NCI-H82 treated with DMSO at 0.1 percent for 48 hours (cell line): ENCODE results near the gene CDC37.
"Not testable (repeated sequence)": the region's sequence is repeated elsewhere in the genome, so short reads cannot be mapped to it uniquely, and the experiment has no call there.

Experiments
- DNase-seq: peaks from one replicate; lab custom pipeline; 2025; ENCODE audit not compliant: unreplicated experiment; lab: John Stamatoyannopoulos, UW

Gene CDC37

GRCh38 chr19:10395917-10396316 is 7.4 kb downstream of the CDC37 start:
- no peak for DNase-seq

GRCh38 chr19:10395436-10395835 is 7.9 kb downstream of the CDC37 start:
- no peak for DNase-seq

GRCh38 chr19:10395003-10395402 is 8.3 kb downstream of the CDC37 start:
- no peak for DNase-seq

- no peak for DNase-seq
Measured at GRCh38 chr19:10393137-10393536, 10.2 kb downstream of the CDC37 start.

GRCh38 chr19:10392120-10392519 is 11.2 kb downstream of the CDC37 start:
- no peak for DNase-seq

- peak; percentile 18 for DNase-seq
Measured at GRCh38 chr19:10390652-10391286, 12.6 kb downstream of the CDC37 start.

DNA sequence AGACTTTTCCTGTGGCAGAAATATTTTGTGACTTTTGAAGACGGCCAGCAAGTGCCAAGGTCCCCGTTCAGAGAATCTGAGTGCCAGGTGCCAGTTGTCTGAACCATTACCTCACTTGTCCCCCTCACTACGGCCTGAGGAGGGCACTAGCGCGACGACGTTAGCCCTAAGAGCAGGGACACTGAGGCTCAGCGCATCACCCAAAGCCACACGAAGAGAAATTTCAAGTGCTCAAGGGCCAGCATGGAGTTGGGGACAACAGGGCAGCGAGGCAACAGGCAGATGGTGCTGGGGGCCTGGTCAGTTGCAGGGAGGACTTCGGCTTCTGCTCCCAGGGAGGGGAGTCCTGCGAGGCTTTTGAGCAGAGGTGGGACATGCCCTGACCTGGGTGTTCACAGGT is 13.5 kb downstream of the CDC37 start:
- no peak for DNase-seq

DNA sequence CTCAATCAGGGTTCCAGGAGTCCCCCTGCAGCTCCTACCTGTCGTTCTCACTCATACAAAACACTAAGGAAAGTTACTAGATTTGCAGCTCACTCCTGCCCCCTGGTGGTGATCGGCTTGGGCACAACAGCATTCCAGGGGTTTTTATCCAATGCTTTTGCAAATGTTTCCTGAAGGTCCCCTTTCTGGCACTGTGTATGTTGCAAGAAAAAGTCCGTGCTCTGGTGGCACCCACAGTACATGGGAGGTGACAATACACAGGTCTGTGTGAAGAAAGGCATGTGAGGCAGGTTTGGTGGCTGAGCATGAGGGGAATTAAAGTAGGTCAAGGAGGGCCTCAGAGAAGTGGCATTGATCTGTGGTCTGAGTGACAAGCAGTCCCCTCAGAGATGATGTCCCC is 14.4 kb downstream of the CDC37 start:
- peak; percentile 59 for DNase-seq

GRCh38 chr19:10384580-10384979 is 18.8 kb downstream of the CDC37 start:
- no peak for DNase-seq

GRCh38 chr19:10383223-10383499 is 20.2 kb downstream of the CDC37 start:
- not testable (repeated sequence) for DNase-seq

DNA sequence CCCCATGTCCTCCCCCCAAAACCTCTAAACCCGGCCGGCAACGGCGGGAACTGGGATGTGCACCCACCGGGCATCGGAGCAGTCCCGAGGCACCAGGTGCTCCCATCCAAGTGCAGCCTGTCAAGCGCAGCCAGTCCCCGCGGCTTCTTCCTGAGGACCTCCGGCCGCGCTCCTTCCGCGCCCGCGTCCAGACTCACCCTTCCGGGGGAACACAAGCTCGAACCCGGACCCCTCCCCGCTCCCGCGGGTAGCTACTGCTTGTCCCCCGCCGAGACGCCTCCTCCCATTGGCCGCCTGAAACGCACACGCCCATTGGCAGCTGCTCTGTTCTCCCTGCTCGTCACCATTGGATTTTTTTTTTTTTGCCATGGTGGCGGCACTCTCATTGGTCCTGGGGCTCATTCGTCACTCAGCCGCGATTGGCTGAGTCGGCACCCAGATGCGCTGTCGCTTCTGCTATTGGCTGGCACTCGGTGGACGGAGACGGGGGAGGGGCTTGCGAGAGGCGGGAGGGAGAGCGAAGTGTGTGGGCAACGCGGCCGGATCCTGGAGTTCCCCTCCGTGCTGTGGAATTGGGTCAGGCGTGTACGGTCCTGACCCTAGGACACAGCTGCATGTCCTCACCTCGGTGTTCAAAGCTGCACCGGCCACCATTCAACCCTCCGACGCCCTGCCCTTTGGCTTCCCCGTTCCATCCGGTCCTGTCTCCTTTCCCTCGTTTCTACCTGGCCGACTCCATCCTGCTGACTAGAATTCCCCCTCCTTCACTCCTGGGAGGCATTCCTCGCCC is 22.8 kb downstream of the CDC37 start, which contains the start of gene TYK2:
TSS of gene TYK2 (minus strand) at position 260 of the 790 bp plus-strand sequence. CDS start 2,166 bp downstream, outside the sequence.
- DNase-seq = peak; percentile 92

- no peak for DNase-seq
Measured at GRCh38 chr19:10379880-10380312, 23.4 kb downstream of the CDC37 start.

DNA sequence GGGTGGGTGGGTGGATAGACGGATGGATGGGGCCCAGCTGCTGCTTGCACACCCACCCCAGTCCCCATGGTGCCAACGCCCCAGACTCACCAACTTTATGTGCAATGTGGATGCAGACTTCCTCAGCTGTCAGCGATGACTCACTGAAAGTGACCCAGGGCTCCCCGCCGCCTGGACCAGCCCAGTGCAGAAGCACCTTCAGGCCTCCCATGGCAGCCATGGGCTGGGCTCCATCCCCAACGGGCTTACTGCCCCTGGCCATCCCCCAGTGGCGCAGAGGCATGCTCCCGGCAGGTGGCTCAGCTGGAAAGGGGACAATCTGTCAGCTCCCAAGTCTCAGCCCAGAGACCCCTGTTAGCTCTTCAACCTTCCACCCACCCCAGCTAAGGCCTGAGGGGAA is 25.2 kb downstream of the CDC37 start:
- no peak for DNase-seq

GRCh38 chr19:10377140-10377640 is 26.2 kb downstream of the CDC37 start:
- not testable (repeated sequence) for DNase-seq

DNA sequence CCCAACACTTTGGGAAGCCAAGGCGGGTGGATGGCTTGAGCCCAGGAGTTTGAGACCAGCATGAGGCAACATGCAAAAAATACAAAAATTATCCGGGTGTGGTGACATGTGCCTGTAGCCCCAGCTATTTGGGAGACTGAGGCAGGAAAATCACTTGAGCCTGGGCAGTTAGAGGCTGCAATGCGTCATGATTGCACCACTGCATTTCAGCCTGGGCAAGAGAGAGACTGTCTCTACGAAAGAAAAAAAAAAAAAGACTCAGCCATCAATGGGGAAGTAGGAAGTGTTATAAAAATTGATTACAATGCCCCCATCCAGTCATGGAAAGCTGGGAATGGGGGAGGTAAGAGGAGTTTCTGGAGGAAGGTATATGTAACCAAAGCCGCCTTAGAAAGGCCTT is 28.4 kb downstream of the CDC37 start:
- DNase-seq = no peak

DNA sequence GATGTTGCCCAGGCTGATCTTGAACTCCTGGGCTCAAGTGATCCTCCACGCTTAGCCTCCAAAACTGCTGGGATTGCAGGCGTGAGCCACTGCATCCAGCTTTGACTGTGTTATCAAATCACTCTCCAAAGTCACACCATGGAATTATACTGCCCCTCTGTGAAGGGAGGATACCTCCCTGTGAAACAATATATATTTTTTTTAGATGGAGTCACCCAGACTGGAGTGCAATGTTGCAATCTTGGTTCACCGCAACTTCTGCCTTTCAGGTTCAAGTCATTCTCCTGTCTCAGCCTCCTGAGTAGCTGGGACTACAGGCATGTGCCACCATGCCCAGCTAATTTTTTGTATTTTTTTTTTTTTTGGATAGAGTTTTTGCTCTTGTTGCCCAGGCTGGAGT is 30.7 kb downstream of the CDC37 start:
- no peak for DNase-seq

DNA sequence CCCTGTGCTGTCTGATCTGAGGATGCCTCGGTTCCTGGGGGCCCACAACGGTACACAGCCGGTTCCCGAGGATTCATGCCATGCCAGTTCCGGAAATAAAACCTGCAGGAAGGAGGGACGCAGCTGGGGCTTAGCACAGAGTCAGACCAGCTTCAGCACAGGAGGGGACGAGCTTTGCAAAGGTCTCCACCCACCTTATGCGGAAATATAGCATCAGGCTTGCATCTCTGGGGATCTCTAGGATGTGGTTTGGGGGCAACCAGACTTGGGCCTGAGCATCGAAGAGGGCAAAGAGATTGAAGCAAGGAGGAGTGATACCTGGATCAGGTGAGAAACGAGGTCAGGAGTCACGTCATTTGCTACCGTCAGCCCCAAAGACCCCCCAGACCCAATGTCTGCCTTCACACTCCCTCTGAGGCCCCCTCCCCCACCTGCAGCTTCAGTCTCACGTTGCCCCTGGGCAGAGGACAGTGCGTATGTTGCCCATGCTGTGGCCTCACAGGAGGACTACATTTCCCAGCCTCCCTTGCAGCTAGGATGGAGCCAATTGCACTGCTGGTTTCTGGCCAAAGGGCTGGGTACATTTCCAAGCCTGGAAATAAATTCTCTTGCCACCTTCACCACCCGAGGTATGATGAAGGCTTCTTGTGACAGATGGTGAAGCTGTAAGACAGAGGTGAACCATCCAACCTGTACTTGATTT is 35.1 kb downstream of the CDC37 start:
- no peak for DNase-seq

- not testable (repeated sequence) for DNase-seq
Measured at GRCh38 chr19:10366950-10367512, 36.3 kb downstream of the CDC37 start.

- DNase-seq = no peak
Measured at GRCh38 chr19:10365518-10365917, 37.8 kb downstream of the CDC37 start.

GRCh38 chr19:10364644-10365043 is 38.7 kb downstream of the CDC37 start:
- no peak for DNase-seq

DNA sequence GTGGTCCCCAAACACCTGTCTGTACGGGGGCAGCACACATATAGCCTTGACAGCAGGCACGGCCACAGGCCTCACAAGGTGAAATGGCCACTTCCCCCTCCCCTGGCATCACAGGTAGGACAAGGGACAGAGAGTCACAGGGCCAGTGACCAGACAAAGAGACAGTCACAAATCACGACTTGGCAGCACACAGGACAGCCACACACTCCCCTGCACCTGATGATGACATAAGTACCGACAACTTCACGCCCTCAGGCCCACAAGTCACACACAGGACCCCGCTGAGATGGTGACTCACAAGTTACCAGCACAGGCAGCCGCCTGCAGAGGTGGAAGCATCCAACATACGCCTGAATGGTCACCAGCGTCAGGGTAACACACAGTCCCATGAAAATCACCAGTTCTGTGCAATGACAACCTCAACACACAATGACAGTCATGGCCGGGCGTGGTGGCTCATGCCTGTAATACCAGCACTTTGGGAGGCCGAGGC is 39.5 kb downstream of the CDC37 start:
- DNase-seq = no peak
